Panc1 (cell line): ENCODE results near the gene KIAA1217. TPM values are rescaled to one million over a fixed set of nuclear protein-coding genes. Genes with fewer than 3 reads are reported as not detected.

Source experiments
- ATAC-seq: fragments of 200-7000 bp; cut with Tn5 transposase; 2 replicates; pipeline ENCODE4 v1.9.1; 2020; ENCODE audit warnings: mild to moderate bottlenecking, moderate library complexity
- BruUV-seq: library from RNA; stranded (reverse); fragments of 400-500 nt; replicated peaks from 2 replicates; lab custom pipeline; 2021; lab: Mats Ljungman, UMichigan
- CTCF ChIA-PET: fragments of 300-600 bp; sonication (Branson Sonifier 250); formaldehyde crosslinking; loops from one replicate; lab custom pipeline; 2022; ENCODE audit warnings: antibody characterized with exemption; lab: Charles Lee
- POLR2A ChIA-PET: fragments of 300-600 bp; sonication (Branson Sonifier 250); formaldehyde crosslinking; loops from one replicate; lab custom pipeline; 2022; ENCODE audit warnings: antibody characterized with exemption; lab: Charles Lee
- DNase-seq: peaks from one replicate; pipeline ENCODE4 v3.0.0-alpha.2; 2010; ENCODE audit warnings: low read depth, low spot score
- H3K27ac ChIP-seq: 2 replicates; pipeline ENCODE4 v1.5.1; 2011; ENCODE audit warnings: mild to moderate bottlenecking, low read length, inconsistent platforms
- H3K27me3 ChIP-seq: fragments of 200-500 bp; sonication (Bioruptor generic); 2 replicates; pipeline ENCODE4 v1.6.0; 2014; ENCODE audit warnings: low read length, inconsistent platforms; ENCODE audit not compliant: control insufficient read depth, insufficient read depth
- H3K36me3 ChIP-seq: fragments of 200-500 bp; sonication (Bioruptor generic); 2 replicates; pipeline ENCODE4 v1.5.1; 2014; ENCODE audit warnings: inconsistent platforms, mild to moderate bottlenecking, low read length, moderate library complexity; ENCODE audit not compliant: control insufficient read depth, insufficient read depth
- H3K4me1 ChIP-seq: 2 replicates; pipeline ENCODE4 v1.5.1; 2011; ENCODE audit warnings: inconsistent platforms, mild to moderate bottlenecking, low read length, moderate library complexity; ENCODE audit not compliant: control insufficient read depth, insufficient read depth
- H3K4me3 ChIP-seq, 2 experiments: 2 replicates each; pipeline ENCODE4 v1.5.1; 2011 to 2012; ENCODE audit warnings: low read depth in 2 of 2, low read length in 2 of 2, mild to moderate bottlenecking in 2 of 2, inconsistent platforms in 1 of 2, moderate library complexity in 1 of 2
- H3K9me3 ChIP-seq: fragments of 200-500 bp; sonication (Bioruptor generic); 2 replicates; pipeline ENCODE4 v1.5.1; 2014; ENCODE audit warnings: low read depth, mild to moderate bottlenecking, inconsistent platforms, low read length, moderate library complexity; ENCODE audit not compliant: control insufficient read depth, insufficient read depth
- CTCF ChIP-seq: fragments of 450-650 bp; IDR thresholded peaks from 2 replicates; pipeline ENCODE4 v1.5.1; 2017; ENCODE audit warnings: mild to moderate bottlenecking
- POLR2AphosphoS5 ChIP-seq: IDR thresholded peaks from 2 replicates; pipeline ENCODE4 v1.6.1; 2012; ENCODE audit warnings: mild to moderate bottlenecking, low read depth, low read length, moderate library complexity
- REST ChIP-seq, 2 experiments: IDR thresholded peaks; 2 replicates each; pipeline ENCODE4 v1.6.1; 2011 to 2012; ENCODE audit warnings: low read depth in 2 of 2, control low read depth in 1 of 2, low read length in 1 of 2, mild to moderate bottlenecking in 1 of 2, moderate library complexity in 1 of 2; ENCODE audit not compliant: insufficient read depth in 1 of 2
- SIN3A ChIP-seq: IDR thresholded peaks from 2 replicates; pipeline ENCODE4 v1.6.1; 2012; ENCODE audit warnings: low read depth, mild to moderate bottlenecking, low read length, moderate library complexity, borderline replicate concordance; ENCODE audit not compliant: insufficient read depth
- TCF7L2 ChIP-seq: IDR thresholded peaks from 2 replicates; pipeline ENCODE4 v1.6.1; 2011; ENCODE audit warnings: mild to moderate bottlenecking, low read depth, low read length, inconsistent platforms
- in situ Hi-C: cut with HindIII; loops from 2 replicates; pipeline ENCODE4 v1.10.0; 2016; ENCODE audit warnings: low sequenced_read_pairs, low pct_unique_long_range_greater_than_20kb
- intact Hi-C: fragments of 100-400 bp; cut with micrococcal nuclease; formaldehyde crosslinking; loops from one replicate; pipeline ENCODE4 v1.10.0; 2022; ENCODE audit not compliant: unreplicated experiment
- total RNA-seq: library from RNA; stranded (reverse); gene quantifications from one replicate; pipeline ENCODE4 v1.2.1, GENCODE V29; 2021; ENCODE audit not compliant: unreplicated experiment

KIAA1217 gene
- total RNA-seq, 1 experiment from 2014 or later: 11.6 TPM

- no TSS peak for BruUV-seq
- Histone ChIP-seq H3K36me3 (no peaks in the 10 kb centered on the region), H3K27me3 (no peaks in the 10 kb centered on the region), H3K4me3 (no peak overlapping the region), H3K27ac (no peak overlapping the region), H3K4me1 (no peaks in the 10 kb centered on the region), H3K9me3 (no peaks in the 10 kb centered on the region)
- POLR2A ChIA-PET: no interaction called here
- CTCF ChIA-PET: no interaction called here
- in situ Hi-C loops: no loop called here
- ATAC-seq (no peak), DNase-seq (no peak)
- intact Hi-C loops: no loop called here
- TF ChIP-seq TCF7L2: no peak
- TF ChIP-seq SIN3A: no peak
- no peak for TF ChIP-seq CTCF
- TF ChIP-seq POLR2AphosphoS5: no peak
- no peak for TF ChIP-seq REST (IDR thresholded peaks at IDR 0.05; ENCODE audit: insufficient read depth in 1 of 2, low read depth in 2 of 2, low read length in 1 of 2)
Measured at GRCh38 chr10:24433705-24434104, 224.8 kb downstream of the KIAA1217 start.

- TF ChIP-seq CTCF: no peak
- TF ChIP-seq POLR2AphosphoS5: no peak
- no peak for TF ChIP-seq SIN3A
- no peak for TF ChIP-seq REST (IDR thresholded peaks at IDR 0.05; ENCODE audit: insufficient read depth in 1 of 2, low read depth in 2 of 2, low read length in 1 of 2)
- no peak for TF ChIP-seq TCF7L2
- POLR2A ChIA-PET: no interaction called here
- DNase-seq: no peak
- CTCF ChIA-PET: no interaction called here
- no TSS peak for BruUV-seq
- in situ Hi-C loops: no loop called here
- Histone ChIP-seq H3K4me1 (no peaks in the 10 kb centered on the region), H3K27ac (no peak overlapping the region), H3K27me3 (no peaks in the 10 kb centered on the region), H3K36me3 (no peaks in the 10 kb centered on the region), H3K9me3 (no peaks in the 10 kb centered on the region), H3K4me3 (no peak overlapping the region)
- intact Hi-C loops: no loop called here
- ATAC-seq: no peak
Measured at GRCh38 chr10:24434961-24435360, 226.0 kb downstream of the KIAA1217 start.
